ENCODE results near the gene IGHMBP2. TPM values are rescaled to one million over a fixed set of nuclear protein-coding genes. Genes with fewer than 3 reads are reported as not detected.

The IGHMBP2 gene
- total and polyA plus RNA-seq, 8 donors = 8.5 to 41.3 (median 12.4) TPM

- WGBS, 2 donors = 82 to 88% methylated on average over 31 of the region's 31 CpGs
- DNase-seq = peak in 1 of 6 donors; percentile 45
These were observed 56.0 kb downstream of the IGHMBP2 start for GRCh38 chr11:68959465-68960293.

GRCh38 chr11:68960294-68961071, 56.8 kb downstream of the IGHMBP2 start:
- TF ChIP-seq CTCF (IDR thresholded peaks at IDR 0.05) = no peak
- intact Hi-C loops (cut with DNase I) = no loop called here
- WGBS, 2 donors = 71 to 78% methylated on average over 25 of the region's 25 CpGs
- ATAC-seq = no peak
- Histone ChIP-seq H3K36me3 (no peaks in the 10 kb centered on the region), H3K27me3 (no peaks in the 10 kb centered on the region), H3K4me1 (no peaks in the 10 kb centered on the region), H3K9me3 (no peaks in the 10 kb centered on the region), H3K27ac (no peak overlapping the region), H3K4me3 (no peak overlapping the region)
- FAIRE-seq = no peak
- DNase-seq = peak in 1 of 6 donors; percentile 49

More at GRCh38 chr11:68959465-68960293, 56.0 kb downstream of the IGHMBP2 start:
- Histone ChIP-seq H3K27ac (no peak overlapping the region), H3K4me1 (no peaks in the 10 kb centered on the region), H3K9me3 (no peaks in the 10 kb centered on the region), H3K36me3 (no peaks in the 10 kb centered on the region), H3K4me3 (no peak overlapping the region), H3K27me3 (no peaks in the 10 kb centered on the region)
- TF ChIP-seq CTCF (IDR thresholded peaks at IDR 0.05) = no peak
- intact Hi-C loops (cut with DNase I) = no loop called here
- no peak for FAIRE-seq
- ATAC-seq = no peak

GRCh38 chr11:68961245-68961644, 57.6 kb downstream of the IGHMBP2 start:
- H3K9me3 ChIP-seq = no peaks in the 10 kb centered on the region
- H3K27ac ChIP-seq = no peak overlapping the region
- no peak overlapping the region for H3K4me3 ChIP-seq
- WGBS, 2 donors = 60 to 63% methylated on average over 8 of the region's 8 CpGs
- H3K27me3 ChIP-seq = no peaks in the 10 kb centered on the region
- FAIRE-seq = no peak
- intact Hi-C loops (cut with DNase I) = no loop called here
- H3K36me3 ChIP-seq = no peaks in the 10 kb centered on the region
- no peaks in the 10 kb centered on the region for H3K4me1 ChIP-seq
- no peak for ATAC-seq
- DNase-seq = peak in 1 of 6 donors; percentile 44
- no peak for TF ChIP-seq CTCF (IDR thresholded peaks at IDR 0.05)

- no peaks in the 10 kb centered on the region for H3K36me3 ChIP-seq
- intact Hi-C loops (cut with DNase I) = no loop called here
- DNase-seq (peak in 1 of 6 donors; percentile 19), FAIRE-seq (no peak), ATAC-seq (no peak)
- no peak overlapping the region for H3K4me3 ChIP-seq
- H3K9me3 ChIP-seq = no peaks in the 10 kb centered on the region
- TF ChIP-seq CTCF (IDR thresholded peaks at IDR 0.05) = no peak
- H3K4me1 ChIP-seq = no peaks in the 10 kb centered on the region
- 80 to 85% methylated on average over 16 of the region's 16 CpGs for WGBS, 2 donors
- no peaks in the 10 kb centered on the region for H3K27me3 ChIP-seq
- H3K27ac ChIP-seq = no peak overlapping the region
These were observed 59.0 kb downstream of the IGHMBP2 start for GRCh38 chr11:68962527-68963250.

All from pancreas (tissue), 10 donors.